Skeletal muscle tissue (tissue), 4 donors: ENCODE data around the gene ORC1. TPM values are rescaled to one million over a fixed set of nuclear protein-coding genes. Genes with fewer than 3 reads are reported as not detected.
"Not testable (repeated sequence)": the region's sequence is repeated elsewhere in the genome, so short reads cannot be mapped to it uniquely, and the experiment has no call there.

Experiments
- H3K27ac ChIP-seq: one replicate; pipeline ENCODE4 v1.7.0; 2013; ENCODE audit warnings: mild to moderate bottlenecking, low read depth, low read length, inconsistent platforms
- H3K27me3 ChIP-seq, 3 donors: one replicate each; pipeline ENCODE4 v1.7.0; 2013; ENCODE audit warnings: low read length in 3 of 3; ENCODE audit not compliant: control insufficient read depth in 3 of 3, insufficient read depth in 3 of 3
- H3K36me3 ChIP-seq, 3 donors: one replicate each; pipeline ENCODE4 v1.7.0; 2013; ENCODE audit warnings: low read length in 3 of 3; ENCODE audit not compliant: control insufficient read depth in 3 of 3, insufficient read depth in 3 of 3
- H3K4me1 ChIP-seq, 3 donors: one replicate each; pipeline ENCODE4 v1.7.0; 2013; ENCODE audit warnings: low read length in 3 of 3, mild to moderate bottlenecking in 3 of 3; ENCODE audit not compliant: control insufficient read depth in 3 of 3, insufficient read depth in 3 of 3
- H3K4me3 ChIP-seq, 3 donors: one replicate each; pipeline ENCODE4 v1.7.0; 2013; ENCODE audit warnings: low read length in 3 of 3
- H3K9ac ChIP-seq, 3 donors: one replicate each; pipeline ENCODE4 v1.7.0; 2013; ENCODE audit warnings: low read length in 3 of 3, mild to moderate bottlenecking in 3 of 3, moderate library complexity in 2 of 3, low read depth in 1 of 3
- H3K9me3 ChIP-seq, 3 donors: one replicate each; pipeline ENCODE4 v1.7.0; 2013; ENCODE audit warnings: low read length in 3 of 3; ENCODE audit not compliant: control insufficient read depth in 3 of 3
- total RNA-seq: library from RNA; depleted of rRNA; stranded (reverse); fragments of >200 nt; gene quantifications from one replicate; pipeline ENCODE4 v1.2.3, GENCODE V29; 2014
- donor health status: Osteomylitis.

The ORC1 gene
- total RNA-seq, 1 donor from 2014 or later, result 1.6 TPM

- Histone ChIP-seq H3K27me3 (no peaks in the 10 kb centered on the region), H3K27ac (no peak overlapping the region), H3K4me3 (no peak overlapping the region), H3K9me3 (no peaks in the 10 kb centered on the region), H3K36me3 (no peaks in the 10 kb centered on the region), H3K4me1 (peaks cover 8 to 14% (median 9%) of the 10 kb centered on the region in 3 donors), H3K9ac (no peak overlapping the region)
Measured at GRCh38 chr1:52400131-52400530, 4.1 kb downstream of the ORC1 start.

GRCh38 chr1:52399629-52400028, 4.6 kb downstream of the ORC1 start:
- Histone ChIP-seq H3K36me3 (no peaks in the 10 kb centered on the region), H3K4me3 (no peak overlapping the region)

GRCh38 chr1:52393174-52393573, 11.0 kb downstream of the ORC1 start:
- Histone ChIP-seq H3K27me3 (no peaks in the 10 kb centered on the region), H3K36me3 (no peaks in the 10 kb centered on the region), H3K4me1 (no peaks in the 10 kb centered on the region), H3K4me3 (no peak overlapping the region), H3K27ac (no peak overlapping the region), H3K9me3 (no peaks in the 10 kb centered on the region), H3K9ac (no peak overlapping the region)

More at GRCh38 chr1:52399629-52400028, 4.6 kb downstream of the ORC1 start:
- H3K27me3 ChIP-seq, result no peaks in the 10 kb centered on the region
- no peaks in the 10 kb centered on the region for H3K9me3 ChIP-seq
- no peak overlapping the region for H3K27ac ChIP-seq
- H3K9ac ChIP-seq, result no peak overlapping the region
- H3K4me1 ChIP-seq, result peaks cover 6 to 9% (median 9%) of the 10 kb centered on the region in 3 donors

GRCh38 chr1:52386458-52386857, 17.8 kb downstream of the ORC1 start:
- no peaks in the 10 kb centered on the region for H3K27me3 ChIP-seq
- no peaks in the 10 kb centered on the region for H3K36me3 ChIP-seq
- H3K4me1 ChIP-seq, result no peaks in the 10 kb centered on the region
- no peaks in the 10 kb centered on the region for H3K9me3 ChIP-seq
- no peak overlapping the region for H3K27ac ChIP-seq
- no peak overlapping the region for H3K4me3 ChIP-seq
- H3K9ac ChIP-seq, result no peak overlapping the region

- Histone ChIP-seq H3K9ac (no peak overlapping the region), H3K36me3 (no peaks in the 10 kb centered on the region), H3K27ac (no peak overlapping the region), H3K9me3 (no peaks in the 10 kb centered on the region), H3K4me1 (no peaks in the 10 kb centered on the region), H3K4me3 (no peak overlapping the region), H3K27me3 (no peaks in the 10 kb centered on the region)
Measured at GRCh38 chr1:52385376-52385775, 18.8 kb downstream of the ORC1 start.

- H3K9ac ChIP-seq, H3K27me3 ChIP-seq, H3K4me1 ChIP-seq, H3K4me3 ChIP-seq, H3K36me3 ChIP-seq, H3K9me3 ChIP-seq, H3K27ac ChIP-seq: not testable (repeated sequence)
Measured at GRCh38 chr1:52369851-52370250, 34.4 kb downstream of the ORC1 start.

- peak overlapping the region; percentile 56 to 65 (median 63) for H3K4me3 ChIP-seq
- no peaks in the 10 kb centered on the region for H3K9me3 ChIP-seq
- peaks cover 10 to 18% (median 16%) of the 10 kb centered on the region in 3 donors for H3K4me1 ChIP-seq
- H3K27ac ChIP-seq, result no peak overlapping the region
- H3K36me3 ChIP-seq, result peaks cover 0 to 8% (median 6%) of the 10 kb centered on the region in 3 donors
- H3K27me3 ChIP-seq, result no peaks in the 10 kb centered on the region
- H3K9ac ChIP-seq, result peak overlapping the region; percentile 57 to 77 (median 59)
Measured at GRCh38 chr1:52368383-52369172, 35.6 kb downstream of the ORC1 start.

GRCh38 chr1:52367272-52367671, 37.0 kb downstream of the ORC1 start:
- no peaks in the 10 kb centered on the region for H3K9me3 ChIP-seq
- peaks cover 7 to 15% (median 12%) of the 10 kb centered on the region in 3 donors for H3K36me3 ChIP-seq
- H3K27me3 ChIP-seq, result no peaks in the 10 kb centered on the region
- peaks cover 10 to 18% (median 16%) of the 10 kb centered on the region in 3 donors for H3K4me1 ChIP-seq
- no peak overlapping the region for H3K4me3 ChIP-seq
- H3K9ac ChIP-seq, result no peak overlapping the region
- H3K27ac ChIP-seq, result no peak overlapping the region

GRCh38 chr1:52366517-52366827, 37.8 kb downstream of the ORC1 start:
- H3K9ac ChIP-seq, result peak overlapping the region; percentile 49 to 97 (median 96)
- peak overlapping the region; percentile 82 to 95 (median 93) for H3K4me3 ChIP-seq
- H3K9me3 ChIP-seq, result no peaks in the 10 kb centered on the region
- H3K4me1 ChIP-seq, result peaks cover 10 to 18% (median 16%) of the 10 kb centered on the region in 3 donors
- H3K27me3 ChIP-seq, result no peaks in the 10 kb centered on the region
- peak overlapping the region; percentile 98 for H3K27ac ChIP-seq
- H3K36me3 ChIP-seq, result peaks cover 14 to 22% (median 20%) of the 10 kb centered on the region in 3 donors

- Histone ChIP-seq H3K27ac (peak within 1 kb of the TSS; percentile 98), H3K9ac (peak within 1 kb of the TSS; percentile 91 to 97 (median 96)), H3K36me3 (peaks cover 19 to 28% (median 26%) of the 10 kb centered on the region in 3 donors), H3K4me1 (peaks cover 10 to 18% (median 16%) of the 10 kb centered on the region in 3 donors), H3K9me3 (no peaks in the 10 kb centered on the region), H3K27me3 (no peaks in the 10 kb centered on the region), H3K4me3 (peak within 1 kb of the TSS; percentile 82 to 95 (median 93))
Measured at GRCh38 chr1:52365746-52366516, 38.3 kb downstream of the ORC1 start, which contains the start of gene CC2D1B. Gene CC2D1B (minus strand): TSS chr1:52366205. CDS start chr1:52364620, 1,585 bp downstream.
